ENCODE measurements around the gene ST13. TPM values are rescaled to one million over a fixed set of nuclear protein-coding genes. Genes with fewer than 3 reads are reported as not detected.
"Not testable (repeated sequence)": the region's sequence is repeated elsewhere in the genome, so short reads cannot be mapped to it uniquely, and the experiment has no call there.

The ST13 gene
- total RNA-seq, 1 donor: 231 TPM

DNA sequence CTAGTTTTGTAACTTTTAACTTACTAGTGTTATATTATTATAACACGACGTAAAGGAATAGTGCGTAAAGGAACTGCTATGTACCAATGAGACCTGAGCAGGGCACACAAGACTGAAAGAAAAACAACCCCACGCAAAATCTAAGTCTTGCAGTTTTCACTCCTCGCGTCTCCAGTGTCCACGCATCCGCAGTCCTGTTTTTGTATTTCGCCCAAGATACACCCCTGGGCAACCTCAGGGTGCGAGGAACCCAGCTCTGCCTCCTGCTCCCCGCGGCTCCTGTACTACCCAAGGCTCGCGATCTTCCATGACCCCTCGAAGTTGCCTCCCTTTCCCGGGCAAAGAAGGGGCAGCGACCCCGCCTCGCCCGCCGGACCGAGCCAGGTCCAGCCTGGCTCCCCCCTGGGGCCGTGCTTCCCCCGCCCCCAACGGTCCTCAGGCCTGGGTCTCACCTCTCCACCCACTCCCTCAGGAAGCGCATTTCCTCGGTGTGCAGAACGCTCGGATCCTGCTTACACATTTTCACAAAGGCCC lies 393 bp downstream of the ST13 start:
- Histone ChIP-seq H4K20me1 (ENCODE audit: insufficient read depth, low read length) (peaks cover 16% of the 10 kb centered on the region), H3K9me3 (ENCODE audit: low read depth, low read length) (no peaks in the 10 kb centered on the region), H3K36me3 (ENCODE audit: insufficient read depth, low read length) (no peaks in the 10 kb centered on the region), H3K79me2 (ENCODE audit: insufficient read depth, low read length) (peaks cover 94% of the 10 kb centered on the region), H3K4me1 (ENCODE audit: insufficient read depth, low read length) (peaks cover 37% of the 10 kb centered on the region), H2AFZ (ENCODE audit: low read length) (peak overlapping the region; percentile 83), H3K27ac (ENCODE audit: low read depth, low read length) (peak overlapping the region; percentile 97), H3K4me3 (ENCODE audit: insufficient read depth, low read length) (peak overlapping the region; percentile 98), H3K4me2 (ENCODE audit: insufficient read depth, low read length) (peak overlapping the region; percentile 98), H3K27me3 (ENCODE audit: insufficient read depth, low read length) (no peaks in the 10 kb centered on the region)
- DNase-seq (ENCODE audit: insufficient read length, low spot score, missing footprints): peak; percentile 81
- TF ChIP-seq, protein P1, sequence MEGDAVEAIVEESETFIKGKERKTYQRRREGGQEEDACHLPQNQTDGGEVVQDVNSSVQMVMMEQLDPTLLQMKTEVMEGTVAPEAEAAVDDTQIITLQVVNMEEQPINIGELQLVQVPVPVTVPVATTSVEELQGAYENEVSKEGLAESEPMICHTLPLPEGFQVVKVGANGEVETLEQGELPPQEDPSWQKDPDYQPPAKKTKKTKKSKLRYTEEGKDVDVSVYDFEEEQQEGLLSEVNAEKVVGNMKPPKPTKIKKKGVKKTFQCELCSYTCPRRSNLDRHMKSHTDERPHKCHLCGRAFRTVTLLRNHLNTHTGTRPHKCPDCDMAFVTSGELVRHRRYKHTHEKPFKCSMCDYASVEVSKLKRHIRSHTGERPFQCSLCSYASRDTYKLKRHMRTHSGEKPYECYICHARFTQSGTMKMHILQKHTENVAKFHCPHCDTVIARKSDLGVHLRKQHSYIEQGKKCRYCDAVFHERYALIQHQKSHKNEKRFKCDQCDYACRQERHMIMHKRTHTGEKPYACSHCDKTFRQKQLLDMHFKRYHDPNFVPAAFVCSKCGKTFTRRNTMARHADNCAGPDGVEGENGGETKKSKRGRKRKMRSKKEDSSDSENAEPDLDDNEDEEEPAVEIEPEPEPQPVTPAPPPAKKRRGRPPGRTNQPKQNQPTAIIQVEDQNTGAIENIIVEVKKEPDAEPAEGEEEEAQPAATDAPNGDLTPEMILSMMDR (IDR thresholded peaks at IDR 0.05; ENCODE audit: extremely low read depth, low read depth, low read length): no peak

DNA sequence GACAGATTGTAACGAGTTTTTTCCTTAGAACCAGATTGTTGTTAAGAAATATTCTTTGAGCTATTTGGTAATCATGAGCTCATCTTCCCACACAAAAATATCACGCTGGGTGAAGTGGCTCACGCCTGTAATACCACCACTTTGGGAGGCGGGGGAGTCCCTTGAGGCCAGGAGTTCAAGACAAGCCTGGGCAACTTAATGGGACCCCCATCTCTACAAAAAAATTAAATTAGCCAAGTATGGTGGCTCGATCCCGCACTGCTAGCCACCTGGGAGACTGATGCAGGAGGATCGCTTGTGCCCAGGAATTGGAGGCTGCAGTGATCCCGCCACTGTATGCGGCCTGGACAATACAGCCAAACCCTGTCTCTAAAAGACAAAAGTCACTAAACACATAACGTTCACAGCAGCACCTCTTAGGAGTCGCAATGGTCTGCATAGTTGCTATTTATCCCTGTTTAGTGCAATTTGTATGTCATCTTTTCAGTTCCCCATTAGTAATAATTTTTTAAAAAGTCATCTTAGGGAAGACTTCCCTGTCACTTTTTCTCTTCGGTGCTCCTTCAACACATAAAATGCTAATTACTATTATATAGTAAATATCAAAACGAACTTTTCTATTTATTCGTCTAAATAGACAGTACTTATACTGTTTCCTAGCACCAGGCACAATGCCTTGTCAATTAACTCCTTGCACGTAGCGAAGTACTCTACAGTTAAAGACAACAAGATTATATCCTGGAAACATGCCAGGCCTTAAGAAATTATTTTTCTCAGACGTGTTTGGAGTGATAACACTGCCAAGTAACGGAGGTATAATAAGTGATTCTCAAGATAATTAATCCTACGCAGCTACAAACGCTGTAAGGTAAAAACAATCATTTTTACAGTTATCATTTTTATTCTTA lies 1.1 kb downstream of the ST13 start:
- TF ChIP-seq, protein P1 (IDR thresholded peaks at IDR 0.05; ENCODE audit: extremely low read depth, low read depth, low read length): no peak
- DNase-seq (ENCODE audit: insufficient read length, low spot score, missing footprints): no peak
- H3K4me1 ChIP-seq (ENCODE audit: insufficient read depth, low read length): peaks cover 34% of the 10 kb centered on the region

DNA sequence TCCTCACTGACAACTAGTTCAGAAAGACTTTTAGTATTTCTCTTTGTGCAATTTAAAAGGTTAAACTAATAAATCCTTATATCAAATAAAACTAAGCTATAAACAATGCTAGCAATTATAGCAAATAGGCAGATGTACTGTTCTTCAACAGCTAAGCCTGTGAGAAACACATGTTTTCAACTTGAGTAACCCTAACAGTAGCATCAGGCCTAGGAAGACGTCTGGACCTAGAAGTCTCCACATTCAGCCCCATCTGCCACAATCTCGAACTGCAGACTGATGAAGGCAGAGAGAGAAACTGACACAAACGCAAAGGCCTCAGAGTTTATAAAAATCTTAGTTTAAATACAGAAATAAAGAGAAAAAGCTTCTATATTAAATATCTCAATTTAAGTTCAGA lies 2.5 kb downstream of the ST13 start:
- TF ChIP-seq, protein P1 (IDR thresholded peaks at IDR 0.05; ENCODE audit: extremely low read depth, low read depth, low read length): no peak
- DNase-seq (ENCODE audit: insufficient read length, low spot score, missing footprints): no peak
- Histone ChIP-seq H3K4me3 (ENCODE audit: insufficient read depth, low read length) (no peak overlapping the region), H3K36me3 (ENCODE audit: insufficient read depth, low read length) (peaks cover 13% of the 10 kb centered on the region), H3K27ac (ENCODE audit: low read depth, low read length) (peak overlapping the region; percentile 97), H3K79me2 (ENCODE audit: insufficient read depth, low read length) (peaks cover 93% of the 10 kb centered on the region), H3K27me3 (ENCODE audit: insufficient read depth, low read length) (no peaks in the 10 kb centered on the region), H3K9me3 (ENCODE audit: low read depth, low read length) (no peaks in the 10 kb centered on the region), H4K20me1 (ENCODE audit: insufficient read depth, low read length) (peaks cover 16% of the 10 kb centered on the region), H2AFZ (ENCODE audit: low read length) (no peak overlapping the region), H3K4me2 (ENCODE audit: insufficient read depth, low read length) (peak overlapping the region; percentile 98), H3K4me1 (ENCODE audit: insufficient read depth, low read length) (peaks cover 34% of the 10 kb centered on the region)

More for the DNA sequence above, 1.1 kb downstream of the ST13 start:
- peak overlapping the region; percentile 98 for H3K4me3 ChIP-seq (ENCODE audit: insufficient read depth, low read length)
- H4K20me1 ChIP-seq (ENCODE audit: insufficient read depth, low read length): peaks cover 16% of the 10 kb centered on the region
- peak overlapping the region; percentile 98 for H3K4me2 ChIP-seq (ENCODE audit: insufficient read depth, low read length)
- H3K36me3 ChIP-seq (ENCODE audit: insufficient read depth, low read length): peaks cover 2% of the 10 kb centered on the region
- H2AFZ ChIP-seq (ENCODE audit: low read length): peak overlapping the region; percentile 83
- H3K27ac ChIP-seq (ENCODE audit: low read depth, low read length): peak overlapping the region; percentile 97
- peaks cover 94% of the 10 kb centered on the region for H3K79me2 ChIP-seq (ENCODE audit: insufficient read depth, low read length)
- H3K9me3 ChIP-seq (ENCODE audit: low read depth, low read length): no peaks in the 10 kb centered on the region
- H3K27me3 ChIP-seq (ENCODE audit: insufficient read depth, low read length): no peaks in the 10 kb centered on the region

DNA sequence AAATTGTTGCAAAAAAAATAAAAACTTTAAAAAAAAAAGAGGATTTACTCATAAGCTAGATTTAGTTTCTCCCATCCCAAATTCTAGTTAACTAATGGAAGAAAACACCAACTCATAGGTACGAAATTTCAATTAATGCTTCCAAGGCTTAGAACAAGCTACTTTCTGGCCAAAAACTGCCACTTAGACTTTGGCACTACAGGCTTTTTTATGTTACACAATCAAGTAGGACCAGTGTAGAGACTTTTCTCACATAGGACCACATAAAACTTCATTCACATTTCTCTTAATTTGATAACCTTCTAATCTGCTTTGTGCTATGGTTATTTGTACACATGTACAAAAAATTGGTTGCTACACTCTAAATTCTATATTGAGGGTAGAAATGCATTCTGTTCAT lies 3.1 kb downstream of the ST13 start:
- Histone ChIP-seq H3K4me1 (ENCODE audit: insufficient read depth, low read length) (peaks cover 34% of the 10 kb centered on the region), H3K4me3 (ENCODE audit: insufficient read depth, low read length) (peak overlapping the region; percentile 7)

DNA sequence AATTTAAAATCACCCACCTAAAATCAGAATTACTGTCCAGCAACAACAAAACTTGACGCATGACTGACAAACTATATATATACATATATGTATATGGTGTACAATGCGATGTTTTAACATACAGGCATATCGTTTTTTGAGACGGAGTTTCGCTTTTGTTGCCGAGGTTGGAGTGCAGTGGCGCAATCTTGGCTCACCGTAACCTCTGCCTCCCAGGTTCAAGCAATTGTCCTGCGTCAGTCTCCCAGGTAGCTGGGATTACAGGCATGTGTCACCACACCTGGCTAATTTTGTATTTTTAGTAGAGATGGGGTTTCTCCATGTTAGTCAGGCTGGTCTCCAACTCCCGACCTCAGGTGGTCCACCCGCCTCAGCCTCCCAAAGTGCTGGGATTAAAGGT lies 10.6 kb downstream of the ST13 start:
- not testable (repeated sequence) for DNase-seq (ENCODE audit: insufficient read length, low spot score, missing footprints); H2AFZ ChIP-seq (ENCODE audit: low read length); H3K27me3 ChIP-seq (ENCODE audit: insufficient read depth, low read length); H3K9me3 ChIP-seq (ENCODE audit: low read depth, low read length); H3K4me2 ChIP-seq (ENCODE audit: insufficient read depth, low read length); H3K4me3 ChIP-seq (ENCODE audit: insufficient read depth, low read length); H3K27ac ChIP-seq (ENCODE audit: low read depth, low read length); H3K4me1 ChIP-seq (ENCODE audit: insufficient read depth, low read length)
- Histone ChIP-seq H3K79me2 (ENCODE audit: insufficient read depth, low read length) (peaks cover 93% of the 10 kb centered on the region), H4K20me1 (ENCODE audit: insufficient read depth, low read length) (peaks cover 13% of the 10 kb centered on the region), H3K36me3 (ENCODE audit: insufficient read depth, low read length) (peaks cover 82% of the 10 kb centered on the region)

More for the DNA sequence above, 3.1 kb downstream of the ST13 start:
- Histone ChIP-seq H2AFZ (ENCODE audit: low read length) (no peak overlapping the region), H3K9me3 (ENCODE audit: low read depth, low read length) (no peaks in the 10 kb centered on the region), H3K36me3 (ENCODE audit: insufficient read depth, low read length) (peaks cover 19% of the 10 kb centered on the region), H3K79me2 (ENCODE audit: insufficient read depth, low read length) (peaks cover 93% of the 10 kb centered on the region), H3K27ac (ENCODE audit: low read depth, low read length) (peak overlapping the region; percentile 97), H4K20me1 (ENCODE audit: insufficient read depth, low read length) (peaks cover 16% of the 10 kb centered on the region), H3K4me2 (ENCODE audit: insufficient read depth, low read length) (peak overlapping the region; percentile 98), H3K27me3 (ENCODE audit: insufficient read depth, low read length) (no peaks in the 10 kb centered on the region)
- TF ChIP-seq, protein P1 (IDR thresholded peaks at IDR 0.05; ENCODE audit: extremely low read depth, low read depth, low read length): no peak
- no peak for DNase-seq (ENCODE audit: insufficient read length, low spot score, missing footprints)
